ENCODE measurements around the gene DNMT3L.

DNA sequence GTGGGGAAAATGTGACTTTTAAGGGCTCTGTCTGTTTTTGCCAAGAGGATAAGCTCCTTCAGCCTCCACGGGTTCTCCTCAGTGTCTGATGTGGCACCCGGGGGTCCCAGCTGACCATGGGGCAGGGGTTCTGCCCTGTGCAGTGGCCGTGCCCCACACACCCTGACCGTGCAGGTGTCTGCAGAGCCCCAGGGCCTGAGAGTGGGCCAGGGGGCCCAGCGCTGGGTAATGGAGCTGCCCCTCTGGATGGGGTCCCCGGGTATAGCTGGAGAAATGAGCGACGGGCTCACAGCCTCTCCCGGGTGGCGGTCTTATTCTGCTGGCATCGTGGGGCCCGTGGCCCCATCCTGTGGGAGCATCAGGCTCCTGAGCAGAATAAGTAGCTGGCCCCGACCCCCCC lies 35.2 kb upstream of the DNMT3L start:
- TF ChIP-seq, protein P1, sequence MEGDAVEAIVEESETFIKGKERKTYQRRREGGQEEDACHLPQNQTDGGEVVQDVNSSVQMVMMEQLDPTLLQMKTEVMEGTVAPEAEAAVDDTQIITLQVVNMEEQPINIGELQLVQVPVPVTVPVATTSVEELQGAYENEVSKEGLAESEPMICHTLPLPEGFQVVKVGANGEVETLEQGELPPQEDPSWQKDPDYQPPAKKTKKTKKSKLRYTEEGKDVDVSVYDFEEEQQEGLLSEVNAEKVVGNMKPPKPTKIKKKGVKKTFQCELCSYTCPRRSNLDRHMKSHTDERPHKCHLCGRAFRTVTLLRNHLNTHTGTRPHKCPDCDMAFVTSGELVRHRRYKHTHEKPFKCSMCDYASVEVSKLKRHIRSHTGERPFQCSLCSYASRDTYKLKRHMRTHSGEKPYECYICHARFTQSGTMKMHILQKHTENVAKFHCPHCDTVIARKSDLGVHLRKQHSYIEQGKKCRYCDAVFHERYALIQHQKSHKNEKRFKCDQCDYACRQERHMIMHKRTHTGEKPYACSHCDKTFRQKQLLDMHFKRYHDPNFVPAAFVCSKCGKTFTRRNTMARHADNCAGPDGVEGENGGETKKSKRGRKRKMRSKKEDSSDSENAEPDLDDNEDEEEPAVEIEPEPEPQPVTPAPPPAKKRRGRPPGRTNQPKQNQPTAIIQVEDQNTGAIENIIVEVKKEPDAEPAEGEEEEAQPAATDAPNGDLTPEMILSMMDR (conservative IDR thresholded peaks at IDR 0.05): no peak
- TF ChIP-seq ZFX (IDR thresholded peaks at IDR 0.05): no peak

Measured in C4-2B (cell line).